PC-3 (cell line): Measurements from ENCODE around the gene NDFIP2. TPM values are rescaled to one million over a fixed set of nuclear protein-coding genes. Genes with fewer than 3 reads are reported as not detected.

Experiments used
- ATAC-seq: fragments of 200-7000 bp; cut with Tn5 transposase; 2 replicates; pipeline ENCODE4 v1.9.1; 2020; ENCODE audit warnings: mild to moderate bottlenecking, moderate library complexity
- BruUV-seq: library from RNA; stranded (reverse); fragments of 400-500 nt; replicated peaks from 2 replicates; lab custom pipeline; 2021; lab: Mats Ljungman, UMichigan
- CTCF ChIA-PET: fragments of 300-600 bp; sonication (Branson Sonifier 250); formaldehyde crosslinking; loops from one replicate; lab custom pipeline; 2022; ENCODE audit warnings: antibody characterized with exemption; lab: Charles Lee
- POLR2A ChIA-PET: fragments of 300-600 bp; sonication (Branson Sonifier 250); formaldehyde crosslinking; loops from one replicate; lab custom pipeline; 2022; ENCODE audit warnings: antibody characterized with exemption; ENCODE audit not compliant: unreplicated experiment; lab: Charles Lee
- DNase-seq: peaks from one replicate; pipeline ENCODE4 v3.0.0-alpha.2; 2015
- H2AFZ ChIP-seq: fragments of 300-600 bp; sonication (generic); 2 replicates; pipeline ENCODE4 v1.6.0; 2016; ENCODE audit warnings: antibody characterized with exemption, low read length
- H3F3A ChIP-seq: fragments of 300-600 bp; sonication (generic); one replicate; pipeline ENCODE4 v1.6.0; 2017; ENCODE audit warnings: antibody characterized with exemption, low read length, control low read depth, mild to moderate bottlenecking; ENCODE audit not compliant: unreplicated experiment
- H3K27ac ChIP-seq: fragments of 300-600 bp; sonication (generic); 2 replicates; pipeline ENCODE4 v1.5.1; 2016; ENCODE audit warnings: mild to moderate bottlenecking, low read length
- H3K27me3 ChIP-seq: fragments of 300-600 bp; sonication (generic); 2 replicates; pipeline ENCODE4 v1.6.1; 2016; ENCODE audit warnings: low read length, mixed read lengths
- H3K36me3 ChIP-seq: fragments of 300-600 bp; sonication (generic); 2 replicates; pipeline ENCODE4 v1.6.1; 2016; ENCODE audit warnings: low read depth, mixed run types, low read length, mixed read lengths
- H3K4me1 ChIP-seq: fragments of 300-600 bp; sonication (generic); 2 replicates; pipeline ENCODE4 v1.5.1; 2016; ENCODE audit warnings: low read length; ENCODE audit not compliant: insufficient read depth
- H3K4me2 ChIP-seq: fragments of 300-600 bp; sonication (generic); 2 replicates; pipeline ENCODE4 v1.6.0; 2016; ENCODE audit warnings: low read length
- H3K4me3 ChIP-seq: fragments of 300-600 bp; sonication (generic); 2 replicates; pipeline ENCODE4 v1.5.1; 2016; ENCODE audit warnings: mild to moderate bottlenecking, low read length, mixed read lengths
- H3K79me2 ChIP-seq: fragments of 300-600 bp; sonication (generic); 2 replicates; pipeline ENCODE4 v1.6.1; 2017; ENCODE audit warnings: low read length, mixed read lengths
- H3K9ac ChIP-seq: fragments of 300-600 bp; sonication (generic); 2 replicates; pipeline ENCODE4 v1.6.0; 2016; ENCODE audit warnings: mild to moderate bottlenecking, low read length
- H3K9me2 ChIP-seq: fragments of 300-600 bp; sonication (generic); replicated peaks from 2 replicates; pipeline ENCODE4 v1.6.1; 2016; ENCODE audit warnings: mixed run types, low read length, mixed read lengths
- H3K9me3 ChIP-seq: fragments of 300-600 bp; sonication (generic); 2 replicates; pipeline ENCODE4 v1.6.1; 2016; ENCODE audit warnings: low read length, mixed read lengths
- H4K20me1 ChIP-seq: fragments of 300-600 bp; sonication (generic); 2 replicates; pipeline ENCODE4 v1.6.1; 2016; ENCODE audit warnings: low read length, mixed read lengths
- CTCF ChIP-seq: fragments of 300-600 bp; sonication (generic); conservative IDR thresholded peaks from 2 replicates; pipeline ENCODE4 v1.5.1; 2017; ENCODE audit warnings: antibody characterized with exemption, low read depth, mild to moderate bottlenecking, low read length
- EZH2 ChIP-seq: fragments of 300-600 bp; sonication (generic); IDR thresholded peaks from one replicate; pipeline ENCODE4 v1.6.1; 2017; ENCODE audit warnings: antibody characterized with exemption, mild to moderate bottlenecking, low read length; ENCODE audit not compliant: unreplicated experiment
- EZH2phosphoT487 ChIP-seq: fragments of 300-600 bp; sonication (generic); IDR thresholded peaks from 2 replicates; pipeline ENCODE4 v1.6.1; 2018; ENCODE audit warnings: mild to moderate bottlenecking, antibody characterized with exemption, low read length, borderline replicate concordance
- intact Hi-C: fragments of 100-400 bp; cut with micrococcal nuclease; formaldehyde crosslinking; loops from 2 replicates; pipeline ENCODE4 v1.9.0; 2023
- total RNA-seq: library from RNA; depleted of rRNA; stranded (reverse); fragments of >200 nt; gene quantifications from 2 replicates; pipeline ENCODE4 v1.2.3, GENCODE V29; 2014

NDFIP2 gene
- total RNA-seq, 1 experiment from 2014 or later, result 19.5 TPM

- TF ChIP-seq CTCF (no peak), EZH2phosphoT487 (no peak), EZH2 (no peak)
- CTCF ChIA-PET, result interaction anchor here (1.2 kb wide), 1 partner anchor 59 kb away, joined by 5 read pairs; no protein-coding TSS in a partner anchor
- Histone ChIP-seq H3K79me2 (peaks cover 65% of the 10 kb centered on the region), H3K4me3 (peak overlapping the region; percentile 98), H3K4me2 (peak overlapping the region; percentile 92), H3K36me3 (no peaks in the 10 kb centered on the region; the same call in 1 of the 2 replicates), H4K20me1 (peaks cover 14% of the 10 kb centered on the region), H3K27ac (no peak overlapping the region), H3K9me3 (no peaks in the 10 kb centered on the region), H3F3A (no peaks in the 10 kb centered on the region), H3K9ac (no peak overlapping the region), H2AFZ (no peak overlapping the region), H3K9me2 (no peaks in the 10 kb centered on the region), H3K4me1 (peaks cover 38% of the 10 kb centered on the region), H3K27me3 (no peaks in the 10 kb centered on the region)
- intact Hi-C loops, result no loop called here
- POLR2A ChIA-PET, result interaction anchor here (0.6 kb wide), 2 partner anchors 51 to 793 kb away, joined by 3 to 8 read pairs; no protein-coding TSS in a partner anchor
- TSS peak; percentile 45 for BruUV-seq
- ATAC-seq (no peak), DNase-seq (peak; percentile 55)
These were observed 2.2 kb downstream of the NDFIP2 start for GRCh38 chr13:79483086-79483706.

GRCh38 chr13:79485014-79485811, 4.3 kb downstream of the NDFIP2 start:
- no TSS peak for BruUV-seq
- H4K20me1 ChIP-seq, result peaks cover 14% of the 10 kb centered on the region
- no peaks in the 10 kb centered on the region for H3K9me2 ChIP-seq
- H3K27me3 ChIP-seq, result no peaks in the 10 kb centered on the region
- no peak overlapping the region for H2AFZ ChIP-seq
- POLR2A ChIA-PET, result interaction anchor here (0.6 to 0.9 kb wide), 3 partner anchors 61 to 598 kb away, joined by 3 to 8 read pairs (median 5); no protein-coding TSS in a partner anchor
- no peaks in the 10 kb centered on the region for H3K9me3 ChIP-seq
- peak overlapping the region; percentile 61 for H3K4me2 ChIP-seq
- no peaks in the 10 kb centered on the region for H3F3A ChIP-seq
- CTCF ChIA-PET, result interaction anchor here (0.6 to 1.1 kb wide), 2 partner anchors 47 to 61 kb away, joined by 3 to 13 read pairs; no protein-coding TSS in a partner anchor
- DNase-seq, result peak; percentile 77
- H3K27ac ChIP-seq, result peak overlapping the region; percentile 50
- TF ChIP-seq CTCF, result no peak
- TF ChIP-seq EZH2, result no peak
- TF ChIP-seq EZH2phosphoT487, result no peak
- no peak overlapping the region for H3K9ac ChIP-seq
- H3K4me3 ChIP-seq, result peak overlapping the region; percentile 13; the same call in 1 of the 2 replicates
- intact Hi-C loops, result loop anchor here (1.0 to 2.0 kb wide), 3 partner anchors 44 to 56 kb away; no protein-coding TSS in a partner anchor
- peaks cover 38% of the 10 kb centered on the region for H3K4me1 ChIP-seq
- peak; percentile 39 for ATAC-seq
- peaks cover 85% of the 10 kb centered on the region for H3K79me2 ChIP-seq
- H3K36me3 ChIP-seq, result no peaks in the 10 kb centered on the region; the same call in 1 of the 2 replicates
